ENCODE data around the gene KCNT1.

The KCNT1 gene

GRCh38 chr9:135766251-135766650 lies 64.3 kb downstream of the KCNT1 start:
- no peaks in the 10 kb centered on the region for H3K36me3 ChIP-seq (ENCODE audit: insufficient read depth, low read length)
- H3K4me3 ChIP-seq (ENCODE audit: low read length): no peak overlapping the region
- H3K9me3 ChIP-seq (ENCODE audit: low read length): peaks cover 7% of the 10 kb centered on the region
- H3K4me1 ChIP-seq (ENCODE audit: insufficient read depth, low read length): no peaks in the 10 kb centered on the region
- no peak overlapping the region for H2AFZ ChIP-seq (ENCODE audit: low read depth, low read length)
- no peaks in the 10 kb centered on the region for H3K27me3 ChIP-seq (ENCODE audit: insufficient read depth, low read length)

- Histone ChIP-seq H3K9me3 (ENCODE audit: low read length) (peaks cover 7% of the 10 kb centered on the region), H3K36me3 (ENCODE audit: insufficient read depth, low read length) (no peaks in the 10 kb centered on the region), H3K4me3 (ENCODE audit: low read length) (no peak overlapping the region), H3K27me3 (ENCODE audit: insufficient read depth, low read length) (no peaks in the 10 kb centered on the region), H3K4me1 (ENCODE audit: insufficient read depth, low read length) (no peaks in the 10 kb centered on the region), H2AFZ (ENCODE audit: low read depth, low read length) (no peak overlapping the region)
Measured at GRCh38 chr9:135766707-135767106, 64.7 kb downstream of the KCNT1 start.

GRCh38 chr9:135768516-135769218 lies 66.7 kb downstream of the KCNT1 start:
- H3K27me3 ChIP-seq (ENCODE audit: insufficient read depth, low read length): peaks cover 4% of the 10 kb centered on the region
- no peaks in the 10 kb centered on the region for H3K36me3 ChIP-seq (ENCODE audit: insufficient read depth, low read length)
- no peak overlapping the region for H3K4me3 ChIP-seq (ENCODE audit: low read length)
- H3K4me1 ChIP-seq (ENCODE audit: insufficient read depth, low read length): no peaks in the 10 kb centered on the region
- no peak overlapping the region for H2AFZ ChIP-seq (ENCODE audit: low read depth, low read length)
- H3K9me3 ChIP-seq (ENCODE audit: low read length): peaks cover 7% of the 10 kb centered on the region

- Histone ChIP-seq H3K4me3 (ENCODE audit: low read length) (no peak overlapping the region), H3K27me3 (ENCODE audit: insufficient read depth, low read length) (peaks cover 4% of the 10 kb centered on the region), H3K36me3 (ENCODE audit: insufficient read depth, low read length) (no peaks in the 10 kb centered on the region), H2AFZ (ENCODE audit: low read depth, low read length) (no peak overlapping the region), H3K9me3 (ENCODE audit: low read length) (peaks cover 7% of the 10 kb centered on the region), H3K4me1 (ENCODE audit: insufficient read depth, low read length) (no peaks in the 10 kb centered on the region)
Measured at GRCh38 chr9:135769489-135770202, 67.7 kb downstream of the KCNT1 start.

- H3K36me3 ChIP-seq (ENCODE audit: insufficient read depth, low read length): no peaks in the 10 kb centered on the region
- H3K4me3 ChIP-seq (ENCODE audit: low read length): no peak overlapping the region
- H3K4me1 ChIP-seq (ENCODE audit: insufficient read depth, low read length): no peaks in the 10 kb centered on the region
- peaks cover 4% of the 10 kb centered on the region for H3K27me3 ChIP-seq (ENCODE audit: insufficient read depth, low read length)
- peaks cover 7% of the 10 kb centered on the region for H3K9me3 ChIP-seq (ENCODE audit: low read length)
- H2AFZ ChIP-seq (ENCODE audit: low read depth, low read length): no peak overlapping the region
Measured at GRCh38 chr9:135770203-135770535, 68.2 kb downstream of the KCNT1 start.

GRCh38 chr9:135770771-135771170 lies 68.8 kb downstream of the KCNT1 start:
- peaks cover 6% of the 10 kb centered on the region for H3K9me3 ChIP-seq (ENCODE audit: low read length)
- H3K36me3 ChIP-seq (ENCODE audit: insufficient read depth, low read length): no peaks in the 10 kb centered on the region
- H3K4me1 ChIP-seq (ENCODE audit: insufficient read depth, low read length): no peaks in the 10 kb centered on the region
- H2AFZ ChIP-seq (ENCODE audit: low read depth, low read length): no peak overlapping the region
- peaks cover 4% of the 10 kb centered on the region for H3K27me3 ChIP-seq (ENCODE audit: insufficient read depth, low read length)
- H3K4me3 ChIP-seq (ENCODE audit: low read length): no peak overlapping the region

GRCh38 chr9:135771401-135772051 lies 69.5 kb downstream of the KCNT1 start:
- Histone ChIP-seq H3K27me3 (ENCODE audit: insufficient read depth, low read length) (peaks cover 4% of the 10 kb centered on the region), H3K36me3 (ENCODE audit: insufficient read depth, low read length) (no peaks in the 10 kb centered on the region), H2AFZ (ENCODE audit: low read depth, low read length) (no peak overlapping the region), H3K4me3 (ENCODE audit: low read length) (no peak overlapping the region), H3K4me1 (ENCODE audit: insufficient read depth, low read length) (no peaks in the 10 kb centered on the region), H3K9me3 (ENCODE audit: low read length) (peaks cover 3% of the 10 kb centered on the region)

- H3K4me3 ChIP-seq (ENCODE audit: low read length): no peak overlapping the region
- H3K9me3 ChIP-seq (ENCODE audit: low read length): peaks cover 3% of the 10 kb centered on the region
- no peaks in the 10 kb centered on the region for H3K4me1 ChIP-seq (ENCODE audit: insufficient read depth, low read length)
- peaks cover 4% of the 10 kb centered on the region for H3K27me3 ChIP-seq (ENCODE audit: insufficient read depth, low read length)
- no peaks in the 10 kb centered on the region for H3K36me3 ChIP-seq (ENCODE audit: insufficient read depth, low read length)
- H2AFZ ChIP-seq (ENCODE audit: low read depth, low read length): no peak overlapping the region
Measured at GRCh38 chr9:135772056-135772646, 70.2 kb downstream of the KCNT1 start.

GRCh38 chr9:135772702-135773493 lies 70.9 kb downstream of the KCNT1 start:
- Histone ChIP-seq H3K9me3 (ENCODE audit: low read length) (peaks cover 3% of the 10 kb centered on the region), H3K4me3 (ENCODE audit: low read length) (no peak overlapping the region), H3K27me3 (ENCODE audit: insufficient read depth, low read length) (peaks cover 4% of the 10 kb centered on the region), H3K36me3 (ENCODE audit: insufficient read depth, low read length) (no peaks in the 10 kb centered on the region), H3K4me1 (ENCODE audit: insufficient read depth, low read length) (no peaks in the 10 kb centered on the region), H2AFZ (ENCODE audit: low read depth, low read length) (no peak overlapping the region)

- H2AFZ ChIP-seq (ENCODE audit: low read depth, low read length): no peak overlapping the region
- peaks cover 4% of the 10 kb centered on the region for H3K27me3 ChIP-seq (ENCODE audit: insufficient read depth, low read length)
- no peak overlapping the region for H3K4me3 ChIP-seq (ENCODE audit: low read length)
- H3K9me3 ChIP-seq (ENCODE audit: low read length): peaks cover 3% of the 10 kb centered on the region
- no peaks in the 10 kb centered on the region for H3K36me3 ChIP-seq (ENCODE audit: insufficient read depth, low read length)
- no peaks in the 10 kb centered on the region for H3K4me1 ChIP-seq (ENCODE audit: insufficient read depth, low read length)
Measured at GRCh38 chr9:135773530-135774238, 71.7 kb downstream of the KCNT1 start.

- peaks cover 4% of the 10 kb centered on the region for H3K27me3 ChIP-seq (ENCODE audit: insufficient read depth, low read length)
- H3K9me3 ChIP-seq (ENCODE audit: low read length): no peaks in the 10 kb centered on the region
- no peak overlapping the region for H3K4me3 ChIP-seq (ENCODE audit: low read length)
- no peaks in the 10 kb centered on the region for H3K36me3 ChIP-seq (ENCODE audit: insufficient read depth, low read length)
- no peak overlapping the region for H2AFZ ChIP-seq (ENCODE audit: low read depth, low read length)
- no peaks in the 10 kb centered on the region for H3K4me1 ChIP-seq (ENCODE audit: insufficient read depth, low read length)
Measured at GRCh38 chr9:135774239-135774747, 72.3 kb downstream of the KCNT1 start.

All from neuron (in vitro differentiated cells).